ENCODE data around the gene C13orf42. TPM values are rescaled to one million over a fixed set of nuclear protein-coding genes. Genes with fewer than 3 reads are reported as not detected.

The C13orf42 gene
- total and polyA plus RNA-seq, 2 donors (not counting 3 experiments of a cell fraction or from before 2014, with no cell fraction given), result not detected

DNA sequence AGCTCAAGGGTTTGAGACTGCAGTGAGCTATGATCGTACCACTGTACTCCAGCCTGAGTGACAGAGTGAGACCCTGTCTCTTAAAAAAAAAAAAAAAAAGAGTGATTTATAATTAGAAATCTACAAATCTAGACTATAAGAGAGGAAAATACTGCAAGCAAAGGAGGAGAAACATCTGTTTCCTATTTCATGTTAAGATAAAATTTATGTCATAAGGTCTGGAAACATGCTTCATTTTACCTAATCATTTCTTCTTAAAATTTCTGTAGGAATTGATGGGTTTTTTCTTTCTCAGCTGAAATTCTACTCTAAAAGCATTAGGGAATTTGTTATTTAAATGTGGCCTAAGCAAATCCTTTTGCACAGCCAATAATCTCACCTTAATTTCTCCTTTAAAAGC is 53.2 kb downstream of the C13orf42 start:
- Histone ChIP-seq H3K27ac (ENCODE audit: insufficient read depth, low read depth, low read length) (no peak overlapping the region), H3K4me3 (replicated peaks in 1 of 3; ENCODE audit: insufficient read depth in 1 of 3, low read depth in 1 of 3, low read length in 3 of 3) (no peak overlapping the region), H3K9me3 (replicated peaks; ENCODE audit: control insufficient read depth, insufficient read depth, low read length) (no peaks in the 10 kb centered on the region), H3K9ac (replicated peaks; ENCODE audit: extremely low read depth, insufficient read depth, low read length) (no peak overlapping the region), H4K20me1 (replicated peaks; ENCODE audit: control insufficient read depth, extremely low read depth, insufficient read depth, low read length) (no peaks in the 10 kb centered on the region), H3K4me1 (ENCODE audit: control insufficient read depth, extremely low read depth, insufficient read depth, low read length) (no peaks in the 10 kb centered on the region), H2AFZ (ENCODE audit: low read depth, low read length) (no peak overlapping the region), H3K27me3 (ENCODE audit: control insufficient read depth in 2 of 2, insufficient read depth in 2 of 2, low read length in 2 of 2) (peaks cover 5 to 14% of the 10 kb centered on the region in 2 experiments), H3K36me3 (ENCODE audit: control insufficient read depth in 2 of 2, extremely low read depth in 1 of 2, insufficient read depth in 2 of 2, low read length in 2 of 2) (no peaks in the 10 kb centered on the region), H3K4me2 (ENCODE audit: insufficient read depth, low read length) (no peak overlapping the region), H3K79me2 (ENCODE audit: control insufficient read depth, insufficient read depth, low read length) (no peaks in the 10 kb centered on the region), H3K9me1 (replicated peaks; ENCODE audit: control insufficient read depth, extremely low read depth, insufficient read depth, low read length) (no peaks in the 10 kb centered on the region)
- TF ChIP-seq POLR2AphosphoS5 (IDR thresholded peaks at IDR 0.05; ENCODE audit: insufficient read depth, low read depth, low read length) (no peak), POLR2A (IDR thresholded peaks at IDR 0.05; ENCODE audit: low read depth, low read length) (no peak)
- ChIA-PET POLR2A (no interaction called here), CTCF (no interaction called here)
- no peak for DNase-seq (ENCODE audit: low read depth, low spot score)
- dilution Hi-C loops (cut with MboI; ENCODE audit: extremely low pct_ligation_motif_present, low sequenced_read_pairs), result no loop called here
- intact Hi-C loops (cut with micrococcal nuclease), result no loop called here
- no peak for FAIRE-seq
- BruUV-seq (replicated peaks), result no TSS peak

- peaks cover 4 to 10% of the 10 kb centered on the region in 2 experiments for H3K27me3 ChIP-seq (ENCODE audit: control insufficient read depth in 2 of 2, insufficient read depth in 2 of 2, low read length in 2 of 2)
- H4K20me1 ChIP-seq (replicated peaks; ENCODE audit: control insufficient read depth, extremely low read depth, insufficient read depth, low read length), result no peaks in the 10 kb centered on the region
- TF ChIP-seq FOS (IDR thresholded peaks at IDR 0.05; ENCODE audit: borderline replicate concordance, insufficient read depth, low read length) (no peak), GATA2 (IDR thresholded peaks at IDR 0.05; ENCODE audit: insufficient read depth, insufficient read length, low read depth, low read length) (no peak), MYC (IDR thresholded peaks at IDR 0.05; ENCODE audit: low read depth, low read length) (no peak), JUN (IDR thresholded peaks at IDR 0.05; ENCODE audit: borderline replicate concordance, insufficient read depth, insufficient read length, low read depth) (no peak), MAX (IDR thresholded peaks at IDR 0.05; ENCODE audit: insufficient read depth, insufficient read length) (no peak), POLR2A (IDR thresholded peaks at IDR 0.05; ENCODE audit: low read depth, low read length) (no peak), POLR2AphosphoS5 (IDR thresholded peaks at IDR 0.05; ENCODE audit: insufficient read depth, low read depth, low read length) (no peak), EZH2 (IDR thresholded peaks at IDR 0.05; ENCODE audit: borderline replicate concordance, low read depth, low read length, severe bottlenecking) (no peak), CTCF (IDR thresholded peaks at IDR 0.05; ENCODE audit: extremely low read depth in 1 of 2, insufficient read depth in 1 of 2, low read depth in 1 of 2, low read length in 2 of 2) (no peak)
- H3K4me2 ChIP-seq (ENCODE audit: insufficient read depth, low read length), result no peak overlapping the region
- DNase-seq (ENCODE audit: low read depth, low spot score) (no peak), FAIRE-seq (no peak)
- H3K27ac ChIP-seq (ENCODE audit: insufficient read depth, low read depth, low read length), result no peak overlapping the region
- BruUV-seq (replicated peaks), result no TSS peak
- ChIA-PET POLR2A (no interaction called here), CTCF (interaction anchor here (1.7 kb wide), 1 partner anchor 9 kb away, joined by 4 read pairs; no protein-coding TSS in a partner anchor)
- H3K9ac ChIP-seq (replicated peaks; ENCODE audit: extremely low read depth, insufficient read depth, low read length), result no peak overlapping the region
- H2AFZ ChIP-seq (ENCODE audit: low read depth, low read length), result no peak overlapping the region
- no peaks in the 10 kb centered on the region for H3K9me3 ChIP-seq (replicated peaks; ENCODE audit: control insufficient read depth, insufficient read depth, low read length)
- H3K79me2 ChIP-seq (ENCODE audit: control insufficient read depth, insufficient read depth, low read length), result no peaks in the 10 kb centered on the region
- dilution Hi-C loops (cut with MboI; ENCODE audit: extremely low pct_ligation_motif_present, low sequenced_read_pairs) (no loop called here), intact Hi-C loops (cut with micrococcal nuclease) (no loop called here)
- no peaks in the 10 kb centered on the region for H3K9me1 ChIP-seq (replicated peaks; ENCODE audit: control insufficient read depth, extremely low read depth, insufficient read depth, low read length)
- no peaks in the 10 kb centered on the region for H3K4me1 ChIP-seq (ENCODE audit: control insufficient read depth, extremely low read depth, insufficient read depth, low read length)
- no peaks in the 10 kb centered on the region for H3K36me3 ChIP-seq (ENCODE audit: control insufficient read depth in 2 of 2, extremely low read depth in 1 of 2, insufficient read depth in 2 of 2, low read length in 2 of 2)
- H3K4me3 ChIP-seq (replicated peaks in 1 of 3; ENCODE audit: insufficient read depth in 1 of 3, low read depth in 1 of 3, low read length in 3 of 3), result no peak overlapping the region
These were observed 54.1 kb downstream of the C13orf42 start for GRCh38 chr13:51057001-51057400.
